ENCODE measurements around the gene AMIGO3. TPM values are rescaled to one million over a fixed set of nuclear protein-coding genes. Genes with fewer than 3 reads are reported as not detected.

The AMIGO3 gene, protein sequence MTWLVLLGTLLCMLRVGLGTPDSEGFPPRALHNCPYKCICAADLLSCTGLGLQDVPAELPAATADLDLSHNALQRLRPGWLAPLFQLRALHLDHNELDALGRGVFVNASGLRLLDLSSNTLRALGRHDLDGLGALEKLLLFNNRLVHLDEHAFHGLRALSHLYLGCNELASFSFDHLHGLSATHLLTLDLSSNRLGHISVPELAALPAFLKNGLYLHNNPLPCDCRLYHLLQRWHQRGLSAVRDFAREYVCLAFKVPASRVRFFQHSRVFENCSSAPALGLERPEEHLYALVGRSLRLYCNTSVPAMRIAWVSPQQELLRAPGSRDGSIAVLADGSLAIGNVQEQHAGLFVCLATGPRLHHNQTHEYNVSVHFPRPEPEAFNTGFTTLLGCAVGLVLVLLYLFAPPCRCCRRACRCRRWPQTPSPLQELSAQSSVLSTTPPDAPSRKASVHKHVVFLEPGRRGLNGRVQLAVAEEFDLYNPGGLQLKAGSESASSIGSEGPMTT
- not detected for total RNA-seq

DNA sequence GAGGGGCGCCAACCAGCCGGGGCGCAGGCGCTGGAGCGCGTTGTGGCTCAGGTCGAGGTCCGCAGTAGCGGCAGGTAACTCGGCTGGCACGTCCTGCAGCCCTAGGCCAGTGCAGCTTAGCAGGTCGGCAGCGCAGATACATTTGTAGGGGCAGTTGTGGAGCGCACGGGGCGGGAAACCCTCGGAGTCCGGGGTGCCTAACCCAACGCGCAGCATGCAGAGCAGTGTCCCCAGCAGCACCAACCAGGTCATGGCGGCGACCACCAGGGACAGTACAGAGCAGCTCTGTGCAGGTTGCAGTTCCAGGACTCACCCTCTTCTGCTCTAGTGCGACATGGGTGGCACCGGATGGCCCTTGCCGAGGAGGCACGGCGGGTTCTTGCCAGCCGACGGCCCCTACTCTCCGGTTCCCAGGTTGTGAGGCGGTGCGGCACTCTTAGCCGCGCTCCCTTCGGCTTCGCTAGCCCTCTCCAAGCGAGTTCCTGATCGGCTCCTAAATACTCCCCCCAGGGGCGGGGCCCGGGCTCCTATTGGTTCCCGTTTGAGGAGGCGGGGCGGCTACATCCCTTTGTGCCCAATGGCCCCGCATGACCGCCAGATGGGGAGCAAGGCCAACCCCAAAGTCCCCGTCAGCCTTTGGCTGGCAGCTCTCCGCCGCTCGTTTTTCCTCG lies at the start of gene AMIGO3:
AMIGO3 (minus strand) TSS at position 471 of the 671 bp plus-strand sequence; CDS start at position 252, 219 bp downstream.

DNA sequence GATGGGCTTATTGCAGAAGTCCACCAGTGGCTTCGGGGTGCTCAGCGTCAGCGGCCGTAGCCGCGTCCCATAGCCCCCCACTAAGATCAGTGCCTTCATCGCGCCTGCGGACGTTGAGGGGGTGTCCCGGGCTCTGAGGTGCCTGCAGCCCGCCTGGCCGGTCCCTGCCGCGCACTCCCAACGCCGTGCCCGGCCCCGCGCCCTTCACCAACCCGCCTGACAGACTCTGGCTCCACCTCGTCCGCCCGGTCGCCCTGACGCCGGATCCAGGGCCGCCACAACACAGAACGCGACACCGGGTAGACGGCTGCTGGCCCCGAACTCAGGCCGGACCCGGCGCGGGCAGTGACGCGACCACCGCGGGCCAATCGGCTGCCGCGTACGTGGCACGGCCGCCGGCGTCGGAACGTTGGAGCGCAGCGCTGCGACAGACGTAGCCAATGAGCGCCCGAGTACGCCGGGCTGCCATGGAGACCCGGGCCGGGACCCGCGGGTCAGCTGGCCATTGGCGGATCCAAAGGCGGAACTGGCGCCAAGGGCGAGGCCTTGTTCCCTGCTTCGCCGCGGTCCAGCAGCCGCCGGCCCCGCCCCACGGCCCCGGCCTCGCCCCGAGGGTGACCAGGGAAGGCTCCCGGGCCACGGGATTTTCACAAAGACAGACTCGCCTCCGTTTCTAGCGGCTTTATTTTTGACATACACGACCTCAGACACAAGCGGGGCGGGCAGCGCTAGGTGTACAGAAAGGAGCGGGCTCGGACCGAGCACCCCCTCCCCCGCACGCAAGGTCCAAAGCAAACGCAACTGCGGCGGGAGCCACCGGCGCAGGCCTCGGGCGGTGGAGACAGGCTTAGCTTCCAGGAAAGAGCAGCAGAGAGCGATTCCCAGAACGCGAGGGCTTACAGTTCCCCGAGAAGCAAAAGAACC lies 4.4 kb upstream of the AMIGO3 start, which contains the start of gene GMPPB:
GMPPB (minus strand) TSS at position 324 of the 924 bp plus-strand sequence; CDS start at position 99, 225 bp downstream.

DNA sequence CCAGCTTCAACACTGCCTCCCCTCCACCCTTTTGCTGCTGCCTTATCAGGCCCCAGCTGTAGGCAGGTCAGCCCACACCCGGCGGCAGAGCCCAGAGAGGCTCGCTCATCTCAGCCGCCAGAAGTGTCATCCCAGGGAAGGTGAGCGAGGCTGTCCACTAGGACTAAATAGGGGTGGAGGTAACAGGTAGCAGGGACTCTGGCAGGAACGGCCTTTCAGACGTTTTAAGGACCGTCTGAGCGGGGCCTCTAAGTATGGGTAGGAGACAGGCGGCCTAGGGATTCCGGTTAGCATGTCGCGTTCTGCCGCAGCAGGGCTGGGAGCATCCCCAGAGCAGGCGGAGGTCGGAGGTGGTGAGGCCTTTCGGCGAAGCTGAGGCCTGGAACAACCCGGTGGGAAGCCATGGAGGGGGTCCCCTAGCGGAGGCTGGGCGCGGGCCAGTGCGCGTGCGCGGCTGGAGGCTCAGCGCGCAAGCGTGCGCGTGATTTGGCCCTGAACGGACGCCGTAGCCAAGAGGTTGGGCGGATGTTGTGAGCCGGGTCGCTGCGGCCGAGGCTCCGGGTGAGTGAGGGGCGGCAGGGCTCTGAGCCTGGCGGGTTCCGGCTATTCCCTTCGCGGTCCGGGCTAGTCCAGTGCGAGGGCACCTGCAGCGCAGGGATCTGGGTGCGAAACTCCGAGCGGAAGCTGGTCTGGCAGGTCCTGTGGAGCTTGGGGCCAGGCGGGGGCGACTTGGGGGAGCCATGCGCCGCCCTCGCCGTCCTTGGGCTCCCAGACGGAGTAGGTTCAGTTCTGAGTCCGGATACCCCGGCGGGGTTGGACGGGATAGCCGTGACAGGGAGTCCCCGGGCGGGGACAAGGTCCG lies 30.2 kb downstream of the AMIGO3 start, which contains the start of the genes MST1 and RNF123:
MST1 (minus strand) TSS at position 429 of the 862 bp plus-strand sequence. CDS start 783 bp downstream, outside the sequence.
RNF123 (plus strand) TSS at position 512 of the 862 bp plus-strand sequence. CDS start 1,609 bp downstream, outside the sequence.

DNA sequence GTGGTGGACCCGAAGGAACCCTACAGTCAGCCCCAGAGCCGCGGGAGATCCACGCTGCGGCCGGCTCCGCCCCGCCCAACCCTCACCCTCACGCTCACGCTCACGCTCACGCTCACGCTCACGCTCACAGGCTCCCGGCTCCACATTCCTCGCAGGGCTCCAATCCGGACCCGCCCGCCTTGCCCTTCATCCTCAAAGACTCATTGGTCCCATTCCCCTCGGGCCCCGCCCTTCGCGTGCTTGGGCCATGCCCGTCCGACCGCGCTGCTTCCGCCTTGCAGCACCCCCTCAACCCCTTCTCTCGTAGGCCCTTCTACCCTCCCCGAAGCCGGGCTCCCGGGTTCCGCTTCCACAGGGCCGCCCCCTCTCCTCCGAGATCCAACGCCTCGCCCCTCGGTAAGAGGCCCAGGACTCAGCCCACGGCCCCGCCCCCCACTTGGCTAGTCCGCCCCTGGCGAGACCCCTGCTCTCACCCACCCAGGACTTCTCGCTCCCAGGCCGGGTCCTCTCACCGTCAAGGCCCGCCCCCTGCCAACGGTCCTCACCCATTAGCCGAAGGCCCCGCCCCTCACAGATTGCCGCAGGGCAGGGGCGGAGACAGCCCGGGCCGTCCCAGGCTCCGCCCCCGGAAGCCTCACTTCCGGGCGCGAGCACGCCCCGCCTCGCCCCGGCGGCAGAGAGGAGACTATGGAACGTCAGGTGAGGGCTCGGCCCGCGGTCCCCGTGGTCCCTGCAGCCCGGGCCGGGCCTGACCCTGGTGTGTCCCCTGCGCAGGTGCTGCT lies 45.6 kb downstream of the AMIGO3 start, which contains the start of gene APEH:
APEH (plus strand) TSS at position 637 of the 782 bp plus-strand sequence; CDS start at position 688, 51 bp downstream.

Other genes starting within 250 kb of the AMIGO3 start
- gene DAG1, start 249.4 kb downstream of the AMIGO3 start, total RNA-seq, result 70.1 TPM
- 14.3 TPM for gene BSN, start 165.2 kb downstream of the AMIGO3 start, total RNA-seq
- 79.7 TPM for gene APEH, start 45.3 kb downstream of the AMIGO3 start, total RNA-seq
- 12.4 TPM for gene MST1, start 30.2 kb downstream of the AMIGO3 start, total RNA-seq
- gene RNF123, start 30.1 kb downstream of the AMIGO3 start, total RNA-seq, result 31.6 TPM
- gene GMPPB, start 4.3 kb upstream of the AMIGO3 start, total RNA-seq, result 19.8 TPM
- 68.8 TPM for gene IP6K1, start 66.9 kb upstream of the AMIGO3 start, total RNA-seq
- gene CDHR4, start 80.2 kb upstream of the AMIGO3 start, total RNA-seq, result not detected
- 3.4 TPM for gene INKA1, start 83.6 kb upstream of the AMIGO3 start, total RNA-seq
- 28.0 TPM for gene UBA7, start 94.3 kb upstream of the AMIGO3 start, total RNA-seq
- gene TRAIP, start 136.9 kb upstream of the AMIGO3 start, total RNA-seq, result 3.8 TPM
- 10.6 TPM for gene CAMKV, start 150.2 kb upstream of the AMIGO3 start, total RNA-seq
- gene MST1R, start 184.2 kb upstream of the AMIGO3 start, total RNA-seq, result 1.8 TPM
- gene MON1A, start 210.1 kb upstream of the AMIGO3 start, total RNA-seq, result 8.0 TPM
- gene RBM6, start 220.5 kb upstream of the AMIGO3 start, total RNA-seq, result 173 TPM

All from camera-type eye (tissue), 1 donor.